Measurements from ENCODE around the gene PRKCA. TPM values are rescaled to one million over a fixed set of nuclear protein-coding genes. Genes with fewer than 3 reads are reported as not detected.
"Not testable (repeated sequence)": the region's sequence is repeated elsewhere in the genome, so short reads cannot be mapped to it uniquely, and the experiment has no call there.

The PRKCA gene
- total and polyA plus RNA-seq, 9 donors, result 9.1 to 67.6 (median 37.2) TPM

DNA sequence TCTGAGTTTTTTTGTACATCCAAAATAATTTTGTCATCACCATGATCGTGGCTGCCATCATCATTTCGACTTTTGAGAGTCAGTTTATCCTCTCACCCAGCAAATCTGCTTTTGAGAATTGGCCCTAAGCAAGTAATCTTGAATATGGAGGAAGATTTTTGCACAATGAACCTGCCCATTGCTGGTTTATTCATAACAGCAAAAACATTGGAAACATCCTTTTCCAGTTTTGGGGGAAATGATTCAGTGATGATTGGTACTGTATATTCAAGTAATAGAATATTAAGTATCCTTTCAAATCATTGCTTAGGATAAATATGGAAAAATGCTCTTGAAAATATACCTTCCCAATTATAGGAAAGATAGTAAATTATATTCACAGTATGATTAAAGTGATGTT is 53.1 kb downstream of the PRKCA start:
- intact Hi-C loops (cut with DNase I), result no loop called here
- no peak overlapping the region for H3K27ac ChIP-seq
- peaks cover 16% of the 10 kb centered on the region for H3K4me1 ChIP-seq (ENCODE audit: insufficient read depth)
- WGBS, 3 donors, result 89 to 97% (median 92%) methylated on average over 2 of the region's 2 CpGs
- no peak overlapping the region for H3K4me3 ChIP-seq
- no peaks in the 10 kb centered on the region for H3K9me3 ChIP-seq
- TF ChIP-seq POLR2A (IDR thresholded peaks at IDR 0.05), result no peak
- TF ChIP-seq EP300 (IDR thresholded peaks at IDR 0.05), result no peak
- TF ChIP-seq, protein P1, sequence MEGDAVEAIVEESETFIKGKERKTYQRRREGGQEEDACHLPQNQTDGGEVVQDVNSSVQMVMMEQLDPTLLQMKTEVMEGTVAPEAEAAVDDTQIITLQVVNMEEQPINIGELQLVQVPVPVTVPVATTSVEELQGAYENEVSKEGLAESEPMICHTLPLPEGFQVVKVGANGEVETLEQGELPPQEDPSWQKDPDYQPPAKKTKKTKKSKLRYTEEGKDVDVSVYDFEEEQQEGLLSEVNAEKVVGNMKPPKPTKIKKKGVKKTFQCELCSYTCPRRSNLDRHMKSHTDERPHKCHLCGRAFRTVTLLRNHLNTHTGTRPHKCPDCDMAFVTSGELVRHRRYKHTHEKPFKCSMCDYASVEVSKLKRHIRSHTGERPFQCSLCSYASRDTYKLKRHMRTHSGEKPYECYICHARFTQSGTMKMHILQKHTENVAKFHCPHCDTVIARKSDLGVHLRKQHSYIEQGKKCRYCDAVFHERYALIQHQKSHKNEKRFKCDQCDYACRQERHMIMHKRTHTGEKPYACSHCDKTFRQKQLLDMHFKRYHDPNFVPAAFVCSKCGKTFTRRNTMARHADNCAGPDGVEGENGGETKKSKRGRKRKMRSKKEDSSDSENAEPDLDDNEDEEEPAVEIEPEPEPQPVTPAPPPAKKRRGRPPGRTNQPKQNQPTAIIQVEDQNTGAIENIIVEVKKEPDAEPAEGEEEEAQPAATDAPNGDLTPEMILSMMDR (IDR thresholded peaks at IDR 0.05), result no peak
- no peaks in the 10 kb centered on the region for H3K27me3 ChIP-seq
- H3K36me3 ChIP-seq, result no peaks in the 10 kb centered on the region
- no peak for DNase-seq

GRCh38 chr17:66357037-66357436 is 54.6 kb downstream of the PRKCA start:
- peaks cover 16% of the 10 kb centered on the region for H3K4me1 ChIP-seq (ENCODE audit: insufficient read depth)
- intact Hi-C loops (cut with DNase I), result no loop called here

DNA sequence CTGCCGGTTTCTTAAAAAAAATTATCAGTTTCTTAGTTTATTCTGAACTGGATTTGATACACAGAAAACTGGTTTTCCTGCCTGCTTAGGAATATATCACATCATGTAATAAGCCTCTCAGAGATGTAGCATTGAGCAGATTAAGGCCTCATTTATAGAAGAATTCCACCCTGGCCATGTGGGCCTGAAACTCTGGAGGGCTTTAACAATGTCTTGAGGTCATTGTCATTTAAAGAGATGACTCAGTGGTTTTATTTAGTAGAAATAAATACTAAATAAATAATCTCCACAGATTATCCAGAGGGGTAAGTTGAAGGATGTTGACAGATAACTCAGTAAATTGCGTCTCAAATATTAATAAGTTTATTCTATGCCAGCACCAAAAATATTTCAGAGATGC is 56.9 kb downstream of the PRKCA start:
- Histone ChIP-seq H3K27ac (no peak overlapping the region), H3K4me1 (ENCODE audit: insufficient read depth) (peaks cover 12% of the 10 kb centered on the region), H3K4me3 (no peak overlapping the region), H3K27me3 (no peaks in the 10 kb centered on the region), H3K9me3 (no peaks in the 10 kb centered on the region), H3K36me3 (no peaks in the 10 kb centered on the region)
- intact Hi-C loops (cut with DNase I), result no loop called here
- TF ChIP-seq, protein P1 (IDR thresholded peaks at IDR 0.05), result no peak
- TF ChIP-seq EP300 (IDR thresholded peaks at IDR 0.05) (no peak), POLR2A (IDR thresholded peaks at IDR 0.05) (no peak)
- WGBS, 3 donors, result 85 to 91% (median 85%) methylated on average over 2 of the region's 2 CpGs
- no peak for DNase-seq

More at GRCh38 chr17:66357037-66357436, 54.6 kb downstream of the PRKCA start:
- Histone ChIP-seq H3K27me3 (no peaks in the 10 kb centered on the region), H3K36me3 (no peaks in the 10 kb centered on the region), H3K27ac (no peak overlapping the region), H3K9me3 (no peaks in the 10 kb centered on the region), H3K4me3 (no peak overlapping the region)
- TF ChIP-seq POLR2A (IDR thresholded peaks at IDR 0.05), result no peak
- no peak for TF ChIP-seq EP300 (IDR thresholded peaks at IDR 0.05)
- TF ChIP-seq, protein P1 (IDR thresholded peaks at IDR 0.05), result no peak
- WGBS, 3 donors, result 97 to 100% (median 100%) methylated on average over 2 of the region's 2 CpGs
- no peak for DNase-seq

- H3K4me1 ChIP-seq (ENCODE audit: insufficient read depth); H3K9me3 ChIP-seq; DNase-seq; intact Hi-C loops (cut with DNase I); H3K4me3 ChIP-seq; H3K27me3 ChIP-seq; H3K36me3 ChIP-seq: not testable (repeated sequence)
- peak overlapping the region in 1 of 2 donors; percentile 49 for H3K27ac ChIP-seq
- 49 to 76% (median 56%) methylated on average over 12 of the region's 12 CpGs for WGBS, 3 donors
These were observed 58.6 kb downstream of the PRKCA start for GRCh38 chr17:66360961-66361565.

DNA sequence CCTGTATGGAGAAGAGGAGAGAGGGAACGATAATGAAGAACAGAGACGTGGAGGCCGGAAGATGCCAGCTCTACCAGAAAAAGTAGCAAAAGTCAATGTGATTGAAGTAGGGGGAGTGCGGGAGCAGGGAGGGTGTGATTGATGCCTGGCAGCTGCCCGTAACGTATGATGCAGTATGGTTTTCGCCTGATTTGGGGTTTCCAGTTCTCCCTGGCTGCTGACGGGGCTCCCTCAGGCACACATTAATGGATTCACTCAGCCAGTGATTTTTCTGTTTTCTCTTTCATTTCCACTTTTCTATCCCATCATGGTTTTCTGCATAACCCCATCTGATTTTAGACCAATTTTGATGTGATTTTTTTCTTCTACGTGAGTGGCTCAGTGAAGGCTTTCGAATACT is 62.1 kb downstream of the PRKCA start:
- intact Hi-C loops (cut with DNase I), result no loop called here

More for the DNA sequence above, 62.1 kb downstream of the PRKCA start:
- TF ChIP-seq, protein P1 (IDR thresholded peaks at IDR 0.05), result no peak
- TF ChIP-seq POLR2A (IDR thresholded peaks at IDR 0.05) (no peak), EP300 (IDR thresholded peaks at IDR 0.05) (no peak)
- Histone ChIP-seq H3K36me3 (no peaks in the 10 kb centered on the region), H3K27ac (no peak overlapping the region), H3K9me3 (no peaks in the 10 kb centered on the region), H3K4me3 (no peak overlapping the region), H3K4me1 (ENCODE audit: insufficient read depth) (peaks cover 7% of the 10 kb centered on the region), H3K27me3 (no peaks in the 10 kb centered on the region)
- DNase-seq, result no peak
- 97 to 98% (median 97%) methylated on average over 10 of the region's 10 CpGs for WGBS, 3 donors

Data from ovary (tissue), 9 donors.